ENCODE results near the gene ARFGEF2.
"Not testable (repeated sequence)": the region's sequence is repeated elsewhere in the genome, so short reads cannot be mapped to it uniquely, and the experiment has no call there.

Gene ARFGEF2

DNA sequence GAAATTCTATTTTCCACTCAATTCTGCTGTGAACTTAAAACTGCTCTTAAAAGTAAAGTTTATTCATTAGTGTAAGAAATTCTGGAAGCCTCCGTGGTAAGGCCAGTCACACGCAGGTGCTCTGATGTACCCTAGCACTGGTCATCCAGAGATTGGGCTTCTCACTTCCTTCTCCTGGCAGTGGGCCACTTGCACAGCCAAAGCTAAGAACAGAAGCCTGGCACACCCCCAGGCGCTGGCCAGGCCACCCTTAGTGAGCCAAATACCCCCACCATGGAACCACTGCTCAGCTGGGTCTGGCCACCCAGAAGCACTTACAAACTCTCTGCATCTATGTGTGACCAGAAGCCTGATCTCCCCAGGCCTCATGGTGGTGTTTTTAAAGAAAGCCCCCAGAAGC, 35.3 kb upstream of the ARFGEF2 start:
- H3K4me3 ChIP-seq (ENCODE audit: low read depth in 1 of 2, low read length in 2 of 2), result no peak overlapping the region
- H3K79me2 ChIP-seq (ENCODE audit: insufficient read depth, low read length), result no peaks in the 10 kb centered on the region
- H3K9ac ChIP-seq (ENCODE audit: low read depth, low read length), result no peak overlapping the region
- H3K27me3 ChIP-seq (ENCODE audit: insufficient read depth, low read length, poor library complexity), result no peaks in the 10 kb centered on the region
- TF ChIP-seq CTCF (IDR thresholded peaks at IDR 0.05; ENCODE audit: borderline replicate concordance, extremely low read depth, low read length, poor library complexity, severe bottlenecking), result no peak
- TF ChIP-seq EZH2 (IDR thresholded peaks at IDR 0.05; ENCODE audit: borderline replicate concordance, low read depth, low read length, severe bottlenecking), result no peak
- H3K36me3 ChIP-seq (ENCODE audit: insufficient read depth, low read length), result no peaks in the 10 kb centered on the region
- H3K4me1 ChIP-seq (ENCODE audit: insufficient read depth, low read length), result no peaks in the 10 kb centered on the region
- no peak for DNase-seq
- no peak overlapping the region for H3K4me2 ChIP-seq (ENCODE audit: insufficient read depth, low read length)
- H4K20me1 ChIP-seq (ENCODE audit: insufficient read depth, low read length), result no peaks in the 10 kb centered on the region
- ATAC-seq (ENCODE audit: insufficient read depth, low read depth), result no peak
- no peak overlapping the region for H3K27ac ChIP-seq (ENCODE audit: low read length)
- H3K9me3 ChIP-seq (ENCODE audit: insufficient read depth, low read length, severe bottlenecking), result no peaks in the 10 kb centered on the region
- H2AFZ ChIP-seq (ENCODE audit: low read depth, low read length), result no peak overlapping the region

DNA sequence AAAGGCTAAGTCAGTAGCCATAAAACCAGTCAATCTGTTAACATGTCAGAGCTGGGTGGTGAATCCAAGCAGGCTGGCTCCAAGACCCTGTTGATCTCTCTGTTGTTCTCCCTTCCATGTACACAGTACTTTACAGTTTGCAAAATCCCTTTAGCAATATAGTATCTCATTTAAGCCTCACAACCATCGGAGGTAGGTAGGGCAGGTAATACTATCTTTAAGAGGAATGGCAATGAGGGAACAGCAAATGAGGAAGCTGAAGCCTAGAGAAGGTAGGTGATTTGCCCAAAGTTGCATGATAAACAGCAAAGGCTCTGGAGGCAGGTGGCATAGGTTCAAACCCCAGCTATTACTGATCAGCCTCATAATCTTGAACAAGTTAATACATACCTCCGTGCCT, 34.7 kb upstream of the ARFGEF2 start:
- TF ChIP-seq EZH2 (IDR thresholded peaks at IDR 0.05; ENCODE audit: borderline replicate concordance, low read depth, low read length, severe bottlenecking) (no peak), CTCF (IDR thresholded peaks at IDR 0.05; ENCODE audit: borderline replicate concordance, extremely low read depth, low read length, poor library complexity, severe bottlenecking) (no peak)
- H3K4me1 ChIP-seq (ENCODE audit: insufficient read depth, low read length), result no peaks in the 10 kb centered on the region
- no peaks in the 10 kb centered on the region for H3K9me3 ChIP-seq (ENCODE audit: insufficient read depth, low read length, severe bottlenecking)
- H3K9ac ChIP-seq (ENCODE audit: low read depth, low read length), result no peak overlapping the region
- H3K4me2 ChIP-seq (ENCODE audit: insufficient read depth, low read length), result no peak overlapping the region
- H3K79me2 ChIP-seq (ENCODE audit: insufficient read depth, low read length), result no peaks in the 10 kb centered on the region
- no peak for ATAC-seq (ENCODE audit: insufficient read depth, low read depth)
- no peak overlapping the region for H3K27ac ChIP-seq (ENCODE audit: low read length)
- no peaks in the 10 kb centered on the region for H3K36me3 ChIP-seq (ENCODE audit: insufficient read depth, low read length)
- no peaks in the 10 kb centered on the region for H4K20me1 ChIP-seq (ENCODE audit: insufficient read depth, low read length)
- no peak for DNase-seq
- H2AFZ ChIP-seq (ENCODE audit: low read depth, low read length), result no peak overlapping the region
- no peaks in the 10 kb centered on the region for H3K27me3 ChIP-seq (ENCODE audit: insufficient read depth, low read length, poor library complexity)
- H3K4me3 ChIP-seq (ENCODE audit: low read depth in 1 of 2, low read length in 2 of 2), result no peak overlapping the region

- ATAC-seq (ENCODE audit: insufficient read depth, low read depth); H3K9me3 ChIP-seq (ENCODE audit: insufficient read depth, low read length, severe bottlenecking); DNase-seq; H3K4me2 ChIP-seq (ENCODE audit: insufficient read depth, low read length); H3K4me1 ChIP-seq (ENCODE audit: insufficient read depth, low read length); H2AFZ ChIP-seq (ENCODE audit: low read depth, low read length); H3K27ac ChIP-seq (ENCODE audit: low read length); H3K79me2 ChIP-seq (ENCODE audit: insufficient read depth, low read length); H4K20me1 ChIP-seq (ENCODE audit: insufficient read depth, low read length); H3K27me3 ChIP-seq (ENCODE audit: insufficient read depth, low read length, poor library complexity); H3K9ac ChIP-seq (ENCODE audit: low read depth, low read length); H3K36me3 ChIP-seq (ENCODE audit: insufficient read depth, low read length); H3K4me3 ChIP-seq (ENCODE audit: low read depth in 1 of 2, low read length in 2 of 2): not testable (repeated sequence)
Measured at GRCh38 chr20:48888517-48888916, 33.0 kb upstream of the ARFGEF2 start.

- H3K9me3 ChIP-seq (ENCODE audit: insufficient read depth, low read length, severe bottlenecking), result no peaks in the 10 kb centered on the region
- TF ChIP-seq EZH2 (IDR thresholded peaks at IDR 0.05; ENCODE audit: borderline replicate concordance, low read depth, low read length, severe bottlenecking), result no peak
- TF ChIP-seq CTCF (IDR thresholded peaks at IDR 0.05; ENCODE audit: borderline replicate concordance, extremely low read depth, low read length, poor library complexity, severe bottlenecking), result no peak
Measured at GRCh38 chr20:48889140-48889790, 32.2 kb upstream of the ARFGEF2 start.

More at GRCh38 chr20:48889140-48889790, 32.2 kb upstream of the ARFGEF2 start:
- H3K79me2 ChIP-seq (ENCODE audit: insufficient read depth, low read length), result no peaks in the 10 kb centered on the region
- no peak overlapping the region for H3K4me3 ChIP-seq (ENCODE audit: low read depth in 1 of 2, low read length in 2 of 2)
- ATAC-seq (ENCODE audit: insufficient read depth, low read depth) (no peak), DNase-seq (no peak)
- no peak overlapping the region for H2AFZ ChIP-seq (ENCODE audit: low read depth, low read length)
- H3K27me3 ChIP-seq (ENCODE audit: insufficient read depth, low read length, poor library complexity), result no peaks in the 10 kb centered on the region
- no peaks in the 10 kb centered on the region for H4K20me1 ChIP-seq (ENCODE audit: insufficient read depth, low read length)
- no peak overlapping the region for H3K27ac ChIP-seq (ENCODE audit: low read length)
- H3K4me2 ChIP-seq (ENCODE audit: insufficient read depth, low read length), result no peak overlapping the region
- H3K36me3 ChIP-seq (ENCODE audit: insufficient read depth, low read length), result no peaks in the 10 kb centered on the region
- H3K4me1 ChIP-seq (ENCODE audit: insufficient read depth, low read length), result no peaks in the 10 kb centered on the region
- no peak overlapping the region for H3K9ac ChIP-seq (ENCODE audit: low read depth, low read length)
